PC-9 (cell line): Measurements from ENCODE around the gene SLC22A12. TPM values are rescaled to one million over a fixed set of nuclear protein-coding genes. Genes with fewer than 3 reads are reported as not detected.

Experiments
- BruUV-seq: library from RNA; stranded (reverse); fragments of 400-500 nt; replicated peaks from 2 replicates; lab custom pipeline; 2021; lab: Mats Ljungman, UMichigan
- CTCF ChIA-PET: fragments of 300-600 bp; sonication (Branson Sonifier 250); formaldehyde crosslinking; loops from one replicate; lab custom pipeline; 2022; ENCODE audit warnings: antibody characterized with exemption; lab: Charles Lee
- POLR2A ChIA-PET: fragments of 300-600 bp; sonication (Branson Sonifier 250); formaldehyde crosslinking; loops from one replicate; lab custom pipeline; 2022; ENCODE audit warnings: antibody characterized with exemption; ENCODE audit not compliant: unreplicated experiment; lab: Charles Lee
- DNase-seq, 2 experiments: peaks; one replicate each; pipeline versions ENCODE4 v3.0.0 to v3.0.0-alpha.2; 2015 to 2022; ENCODE audit warnings: mixed read lengths in 1 of 2
- H2AFZ ChIP-seq: fragments of 200-600 bp; sonication (generic); 2 replicates; pipeline ENCODE4 v1.8.1; 2017; ENCODE audit warnings: antibody characterized with exemption
- H3F3A ChIP-seq: fragments of 200-600 bp; sonication (generic); 2 replicates; pipeline ENCODE4 v1.8.1; 2017; ENCODE audit warnings: antibody characterized with exemption, mild to moderate bottlenecking, low read depth; ENCODE audit not compliant: insufficient read depth
- H3K27ac ChIP-seq: fragments of 200-600 bp; sonication (generic); 2 replicates; pipeline ENCODE4 v1.6.1; 2016; ENCODE audit warnings: mixed run types
- H3K27me3 ChIP-seq: fragments of 200-600 bp; sonication (generic); 2 replicates; pipeline ENCODE4 v1.6.1; 2016; ENCODE audit warnings: low read depth, mixed run types; ENCODE audit not compliant: insufficient read depth
- H3K36me3 ChIP-seq: fragments of 200-600 bp; sonication (generic); 2 replicates; pipeline ENCODE4 v1.6.1; 2016; ENCODE audit warnings: low read depth, mixed run types
- H3K4me1 ChIP-seq: fragments of 200-600 bp; sonication (generic); replicated peaks from 2 replicates; pipeline ENCODE4 v1.6.1; 2016; ENCODE audit warnings: mixed run types; ENCODE audit not compliant: insufficient read depth
- H3K4me2 ChIP-seq: fragments of 200-600 bp; sonication (generic); 2 replicates; pipeline ENCODE4 v1.6.1; 2017; ENCODE audit warnings: mixed run types
- H3K4me3 ChIP-seq: fragments of 200-600 bp; sonication (generic); 2 replicates; pipeline ENCODE4 v1.6.1; 2016; ENCODE audit warnings: mixed run types
- H3K79me2 ChIP-seq: fragments of 200-600 bp; sonication (generic); 2 replicates; pipeline ENCODE4 v1.6.1; 2017; ENCODE audit warnings: low read depth, mixed run types
- H3K9me2 ChIP-seq: fragments of 200-600 bp; sonication (generic); 2 replicates; pipeline ENCODE4 v1.8.1; 2017; ENCODE audit warnings: mild to moderate bottlenecking; ENCODE audit not compliant: insufficient read depth
- H3K9me3 ChIP-seq: fragments of 200-600 bp; sonication (generic); 2 replicates; pipeline ENCODE4 v1.8.1; 2016; ENCODE audit warnings: low read depth; ENCODE audit not compliant: insufficient read depth
- H4K20me1 ChIP-seq: fragments of 200-600 bp; sonication (generic); 2 replicates; pipeline ENCODE4 v1.8.1; 2017; ENCODE audit not compliant: insufficient read depth
- EZH2 ChIP-seq: fragments of 200-600 bp; sonication (generic); IDR thresholded peaks from 2 replicates; pipeline ENCODE4 v1.8.0; 2017; ENCODE audit warnings: antibody characterized with exemption, low read depth
- intact Hi-C: fragments of 100-400 bp; cut with micrococcal nuclease; formaldehyde crosslinking; loops from one replicate; pipeline ENCODE4 v1.10.0; 2022; ENCODE audit not compliant: unreplicated experiment
- total RNA-seq: library from RNA; stranded (reverse); gene quantifications from 2 replicates; pipeline ENCODE4 v1.2.3, GENCODE V29; 2021
- TF ChIP-seq, protein P1 (sequence below): fragments of 200-600 bp; sonication (generic); conservative IDR thresholded peaks from 2 replicates; pipeline ENCODE4 v1.6.1; 2017; ENCODE audit warnings: mixed run types, antibody characterized with exemption, mild to moderate bottlenecking, moderate library complexity

Gene SLC22A12
- total RNA-seq, 1 experiment from 2014 or later, result not detected

DNA sequence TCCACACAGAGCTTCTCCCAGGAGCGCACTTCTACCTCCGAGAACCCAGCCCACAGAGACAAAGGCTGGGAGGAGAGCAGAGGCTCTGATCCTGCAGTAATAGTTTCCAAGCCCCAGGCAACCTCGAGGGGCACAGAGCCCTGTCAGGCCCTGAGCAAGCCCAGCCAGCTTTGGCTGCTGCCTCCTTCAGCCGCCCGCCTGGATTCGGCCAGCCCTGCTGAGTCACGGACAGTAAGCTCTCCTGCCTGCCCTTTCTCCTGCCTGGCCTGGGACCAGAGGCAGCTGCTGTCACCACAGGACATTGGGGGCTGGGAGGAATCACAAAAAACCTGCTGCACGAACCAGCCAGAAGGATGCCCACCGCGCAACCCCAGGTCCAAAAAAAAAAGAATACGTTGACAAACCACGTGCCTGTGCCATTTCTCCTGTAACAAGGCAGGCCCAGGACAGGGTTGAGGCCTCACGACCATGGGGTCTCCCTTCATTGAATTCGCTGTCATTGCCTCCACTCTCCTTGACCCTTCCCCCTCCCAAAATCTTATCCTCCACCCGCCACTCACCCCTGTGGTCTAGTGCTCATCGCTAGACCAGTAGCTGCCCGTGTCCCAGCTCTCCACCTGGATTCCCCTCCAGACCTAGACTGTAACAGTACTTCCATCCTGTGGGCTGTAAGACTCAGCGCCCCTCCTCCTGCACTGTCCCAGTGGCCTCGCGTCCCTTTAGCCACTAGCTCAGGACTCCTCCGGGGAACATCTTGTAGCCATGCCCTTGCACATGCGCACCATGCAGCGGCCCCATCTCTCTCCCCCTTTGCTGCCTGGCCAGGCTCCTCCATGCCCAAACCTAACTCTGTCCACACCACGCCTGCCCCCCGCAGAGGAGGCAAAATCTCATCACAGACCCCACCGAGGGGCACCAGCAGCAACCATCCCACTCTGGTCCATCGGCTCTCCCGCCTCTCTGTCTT, 7.4 kb upstream of the SLC22A12 start:
- Histone ChIP-seq H3K4me1 (peaks cover 24% of the 10 kb centered on the region), H3K9me2 (no peaks in the 10 kb centered on the region), H3K79me2 (no peaks in the 10 kb centered on the region), H3K4me3 (no peak overlapping the region), H3F3A (peaks cover 3% of the 10 kb centered on the region; the same call in 1 of the 2 replicates), H3K27ac (peak overlapping the region; percentile 71), H2AFZ (peak overlapping the region; percentile 39; the same call in 1 of the 2 replicates), H3K27me3 (no peaks in the 10 kb centered on the region), H3K4me2 (peak overlapping the region; percentile 50), H3K36me3 (no peaks in the 10 kb centered on the region), H3K9me3 (peaks cover 5% of the 10 kb centered on the region; the same call in 1 of the 2 replicates), H4K20me1 (no peaks in the 10 kb centered on the region)
- no peak for TF ChIP-seq EZH2
- TF ChIP-seq, protein P1, sequence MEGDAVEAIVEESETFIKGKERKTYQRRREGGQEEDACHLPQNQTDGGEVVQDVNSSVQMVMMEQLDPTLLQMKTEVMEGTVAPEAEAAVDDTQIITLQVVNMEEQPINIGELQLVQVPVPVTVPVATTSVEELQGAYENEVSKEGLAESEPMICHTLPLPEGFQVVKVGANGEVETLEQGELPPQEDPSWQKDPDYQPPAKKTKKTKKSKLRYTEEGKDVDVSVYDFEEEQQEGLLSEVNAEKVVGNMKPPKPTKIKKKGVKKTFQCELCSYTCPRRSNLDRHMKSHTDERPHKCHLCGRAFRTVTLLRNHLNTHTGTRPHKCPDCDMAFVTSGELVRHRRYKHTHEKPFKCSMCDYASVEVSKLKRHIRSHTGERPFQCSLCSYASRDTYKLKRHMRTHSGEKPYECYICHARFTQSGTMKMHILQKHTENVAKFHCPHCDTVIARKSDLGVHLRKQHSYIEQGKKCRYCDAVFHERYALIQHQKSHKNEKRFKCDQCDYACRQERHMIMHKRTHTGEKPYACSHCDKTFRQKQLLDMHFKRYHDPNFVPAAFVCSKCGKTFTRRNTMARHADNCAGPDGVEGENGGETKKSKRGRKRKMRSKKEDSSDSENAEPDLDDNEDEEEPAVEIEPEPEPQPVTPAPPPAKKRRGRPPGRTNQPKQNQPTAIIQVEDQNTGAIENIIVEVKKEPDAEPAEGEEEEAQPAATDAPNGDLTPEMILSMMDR, result no peak
- POLR2A ChIA-PET, result no interaction called here
- intact Hi-C loops, result no loop called here
- CTCF ChIA-PET, result interaction anchor here (0.6 to 1.3 kb wide), 2 partner anchors 12 to 520 kb away, joined by 4 read pairs; no protein-coding TSS in a partner anchor
- BruUV-seq, result no TSS peak
- DNase-seq, result peak; percentile 65 to 71

DNA sequence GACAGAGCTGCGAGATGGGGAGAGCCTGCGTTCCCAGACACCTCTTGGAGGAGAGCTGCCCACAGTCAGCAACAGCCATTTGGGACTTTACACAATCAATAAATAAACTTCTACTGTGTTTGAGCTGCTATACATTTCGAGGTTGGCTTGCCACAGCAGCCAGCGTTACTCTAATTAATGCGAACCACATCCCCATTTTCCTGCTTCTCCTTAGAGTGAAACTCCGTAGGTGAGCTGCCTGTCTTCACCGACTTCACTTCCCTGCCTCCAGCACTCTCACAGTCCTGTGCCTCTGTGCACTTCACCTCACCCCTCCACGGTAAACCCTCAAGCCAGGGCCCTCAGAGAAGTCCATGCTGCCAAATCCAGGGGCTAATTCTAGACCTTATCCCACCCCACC, 5.9 kb upstream of the SLC22A12 start:
- Histone ChIP-seq H4K20me1 (no peaks in the 10 kb centered on the region), H3K4me3 (no peak overlapping the region), H3K9me3 (peaks cover 8% of the 10 kb centered on the region; the same call in 1 of the 2 replicates), H3K4me1 (peaks cover 24% of the 10 kb centered on the region), H3K9me2 (no peaks in the 10 kb centered on the region), H3K4me2 (no peak overlapping the region), H3K36me3 (no peaks in the 10 kb centered on the region), H3K79me2 (no peaks in the 10 kb centered on the region), H2AFZ (no peak overlapping the region), H3K27ac (no peak overlapping the region), H3K27me3 (no peaks in the 10 kb centered on the region), H3F3A (peaks cover 3% of the 10 kb centered on the region; the same call in 1 of the 2 replicates)
- CTCF ChIA-PET, result interaction anchor here (0.6 kb wide), 1 partner anchor 19 kb away, joined by 9 read pairs; no protein-coding TSS in a partner anchor
- no TSS peak for BruUV-seq
- no peak for DNase-seq
- TF ChIP-seq EZH2, result no peak
- TF ChIP-seq, protein P1, result no peak
- POLR2A ChIA-PET, result interaction anchor here (0.6 kb wide), 1 partner anchor 1569 kb away, joined by 3 read pairs; no protein-coding TSS in a partner anchor
- intact Hi-C loops, result no loop called here

DNA sequence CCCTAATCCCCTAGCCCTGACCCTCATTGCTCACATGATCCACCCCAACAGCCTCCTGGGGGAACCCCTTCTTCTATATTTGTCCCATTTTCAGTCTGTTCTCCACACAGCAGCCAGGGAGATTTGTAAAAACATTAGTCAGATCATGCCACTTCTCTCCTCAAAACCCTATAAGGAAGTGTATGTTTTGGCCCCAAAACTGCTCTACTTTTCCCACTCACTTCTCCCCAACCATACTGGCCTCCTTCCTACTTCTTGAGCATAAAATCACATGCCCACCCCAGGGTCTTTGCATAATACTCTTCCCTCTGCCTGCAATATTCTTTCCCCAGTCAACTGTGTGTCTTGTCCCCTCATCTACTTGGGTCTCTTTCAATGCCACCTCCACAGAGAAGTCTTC, 4.7 kb upstream of the SLC22A12 start:
- CTCF ChIA-PET, result no interaction called here
- POLR2A ChIA-PET, result no interaction called here
- Histone ChIP-seq H3K9me3 (peaks cover 8% of the 10 kb centered on the region; the same call in 1 of the 2 replicates), H3K4me3 (no peak overlapping the region), H3K4me1 (peaks cover 24% of the 10 kb centered on the region), H3K9me2 (no peaks in the 10 kb centered on the region), H3K4me2 (no peak overlapping the region), H3K27ac (no peak overlapping the region), H3K79me2 (no peaks in the 10 kb centered on the region), H3K36me3 (no peaks in the 10 kb centered on the region), H3K27me3 (no peaks in the 10 kb centered on the region), H2AFZ (no peak overlapping the region), H3F3A (peaks cover 3% of the 10 kb centered on the region; the same call in 1 of the 2 replicates), H4K20me1 (no peaks in the 10 kb centered on the region)
- no TSS peak for BruUV-seq
- no peak for DNase-seq
- intact Hi-C loops, result no loop called here
- no peak for TF ChIP-seq EZH2
- TF ChIP-seq, protein P1, result no peak
